Measurements from ENCODE around the gene IGSF1.
"Not testable (repeated sequence)": the region's sequence is repeated elsewhere in the genome, so short reads cannot be mapped to it uniquely, and the experiment has no call there.

The IGSF1 gene

GRCh38 chrX:131271826-131272225, 17.3 kb downstream of the IGSF1 start:
- no peak for DNase-seq (ENCODE audit: low spot score)

GRCh38 chrX:131271274-131271673, 17.8 kb downstream of the IGSF1 start:
- no peak for DNase-seq (ENCODE audit: low spot score)

- DNase-seq (ENCODE audit: low spot score) = no peak
Measured at GRCh38 chrX:131270080-131270479, 19.0 kb downstream of the IGSF1 start.

GRCh38 chrX:131264665-131265064, 24.4 kb downstream of the IGSF1 start:
- DNase-seq (ENCODE audit: low spot score) = no peak

- no peak for DNase-seq (ENCODE audit: low spot score)
Measured at GRCh38 chrX:131264053-131264452, 25.1 kb downstream of the IGSF1 start.

- DNase-seq (ENCODE audit: low spot score) = peak; percentile 24
Measured at GRCh38 chrX:131262738-131263679, 26.1 kb downstream of the IGSF1 start.

- DNase-seq (ENCODE audit: low spot score) = no peak
Measured at GRCh38 chrX:131262200-131262599, 26.9 kb downstream of the IGSF1 start.

GRCh38 chrX:131257367-131257766, 31.7 kb downstream of the IGSF1 start:
- no peak for DNase-seq (ENCODE audit: low spot score)

GRCh38 chrX:131250984-131251738, 37.9 kb downstream of the IGSF1 start:
- not testable (repeated sequence) for DNase-seq (ENCODE audit: low spot score)

- DNase-seq (ENCODE audit: low spot score) = no peak
Measured at GRCh38 chrX:131239057-131239456, 50.0 kb downstream of the IGSF1 start.

- no peak for DNase-seq (ENCODE audit: low spot score)
Measured at GRCh38 chrX:131237363-131237762, 51.7 kb downstream of the IGSF1 start.

GRCh38 chrX:131235768-131236545, 53.1 kb downstream of the IGSF1 start:
- no peak for DNase-seq (ENCODE audit: low spot score)

- no peak for DNase-seq (ENCODE audit: low spot score)
Measured at GRCh38 chrX:131227608-131228007, 61.5 kb downstream of the IGSF1 start.

- no peak for DNase-seq (ENCODE audit: low spot score)
Measured at GRCh38 chrX:131226591-131226990, 62.5 kb downstream of the IGSF1 start.

GRCh38 chrX:131225078-131225477, 64.0 kb downstream of the IGSF1 start:
- no peak for DNase-seq (ENCODE audit: low spot score)

Measured in SW480 (cell line).